ENCODE results near the gene RNF151.
"Not testable (repeated sequence)": the region's sequence is repeated elsewhere in the genome, so short reads cannot be mapped to it uniquely, and the experiment has no call there.

RNF151 gene

DNA sequence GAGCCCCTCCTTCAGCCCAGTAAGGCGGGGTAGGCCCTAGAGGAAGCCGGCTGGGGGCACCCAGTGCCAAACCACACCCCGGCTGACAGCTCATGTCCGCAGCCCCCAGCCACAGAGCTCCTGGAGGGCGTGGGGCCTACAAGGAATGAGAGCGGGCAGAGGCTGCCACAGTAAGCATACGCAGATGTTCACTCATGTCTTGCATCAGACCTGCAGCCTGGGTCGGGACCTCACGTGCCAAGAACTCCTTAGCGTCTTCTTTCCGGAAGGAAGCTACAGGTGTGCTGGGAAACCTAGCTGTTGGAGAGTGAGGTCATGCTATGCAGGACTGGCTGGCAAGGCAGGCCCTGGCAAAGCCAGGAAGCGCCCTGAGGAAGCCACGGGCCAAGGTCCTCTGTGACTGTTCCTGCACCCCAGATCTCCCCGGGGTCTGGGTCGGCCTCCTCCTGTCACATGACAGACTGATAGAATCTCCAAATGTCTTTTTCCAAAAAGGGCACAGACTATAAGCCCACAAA is 41.4 kb downstream of the RNF151 start:
- DNase-seq (ENCODE audit: low read depth), result peak; percentile 74

DNA sequence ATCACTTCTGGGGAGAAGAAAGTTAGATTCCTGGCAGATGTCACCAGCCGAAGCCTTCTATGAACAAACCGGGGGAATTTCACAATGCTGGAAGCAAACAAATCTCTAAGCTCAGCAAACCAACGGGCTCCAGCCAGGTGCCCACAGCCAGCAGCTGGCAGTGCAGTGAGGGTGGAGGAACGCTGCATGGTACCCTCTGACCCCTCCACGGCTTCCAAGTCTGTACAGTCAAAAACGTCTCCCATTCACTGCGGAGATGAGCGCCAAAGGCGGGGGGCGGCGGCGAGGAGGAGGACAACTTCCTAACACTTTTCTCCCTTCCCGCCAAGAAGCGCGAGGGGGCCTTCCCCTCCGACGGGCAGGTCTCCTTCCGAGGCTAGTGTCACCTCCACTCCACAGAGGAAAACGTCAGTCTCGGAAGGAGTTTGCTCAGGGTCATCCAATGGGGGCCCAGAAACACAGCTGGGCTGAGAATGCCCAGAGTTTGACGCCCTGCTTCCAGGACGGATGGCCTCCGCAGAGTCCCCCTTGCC is 42.0 kb downstream of the RNF151 start:
- DNase-seq (ENCODE audit: low read depth), result no peak

DNA sequence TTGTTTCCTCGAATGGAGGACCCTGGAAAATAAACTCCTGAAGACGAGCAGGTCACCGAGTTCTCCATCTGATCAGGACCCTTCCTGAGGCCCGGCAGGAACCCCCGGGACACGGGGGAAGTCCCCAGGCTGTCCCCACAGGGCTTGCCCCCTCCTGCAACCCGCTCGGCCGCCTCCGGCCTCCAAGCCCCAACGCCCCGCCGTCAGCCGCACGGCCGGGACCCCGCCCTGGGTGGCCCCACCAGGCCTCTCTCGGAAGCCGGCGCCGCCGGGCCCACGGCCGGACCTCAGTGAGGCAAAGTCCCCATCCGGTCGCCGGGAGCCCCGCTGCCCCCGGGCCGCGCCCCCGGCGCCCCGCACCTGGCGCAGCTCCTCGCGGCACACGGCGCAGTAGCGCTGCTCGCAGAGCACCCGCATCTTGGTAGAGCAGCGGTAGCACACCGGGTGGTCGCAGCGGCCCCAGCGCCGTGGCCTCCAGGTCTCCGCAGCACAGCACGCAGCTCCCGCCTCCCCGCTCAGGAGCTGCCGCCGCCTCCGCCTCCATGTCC is 42.6 kb downstream of the RNF151 start:
- DNase-seq (ENCODE audit: low read depth), result no peak

DNA sequence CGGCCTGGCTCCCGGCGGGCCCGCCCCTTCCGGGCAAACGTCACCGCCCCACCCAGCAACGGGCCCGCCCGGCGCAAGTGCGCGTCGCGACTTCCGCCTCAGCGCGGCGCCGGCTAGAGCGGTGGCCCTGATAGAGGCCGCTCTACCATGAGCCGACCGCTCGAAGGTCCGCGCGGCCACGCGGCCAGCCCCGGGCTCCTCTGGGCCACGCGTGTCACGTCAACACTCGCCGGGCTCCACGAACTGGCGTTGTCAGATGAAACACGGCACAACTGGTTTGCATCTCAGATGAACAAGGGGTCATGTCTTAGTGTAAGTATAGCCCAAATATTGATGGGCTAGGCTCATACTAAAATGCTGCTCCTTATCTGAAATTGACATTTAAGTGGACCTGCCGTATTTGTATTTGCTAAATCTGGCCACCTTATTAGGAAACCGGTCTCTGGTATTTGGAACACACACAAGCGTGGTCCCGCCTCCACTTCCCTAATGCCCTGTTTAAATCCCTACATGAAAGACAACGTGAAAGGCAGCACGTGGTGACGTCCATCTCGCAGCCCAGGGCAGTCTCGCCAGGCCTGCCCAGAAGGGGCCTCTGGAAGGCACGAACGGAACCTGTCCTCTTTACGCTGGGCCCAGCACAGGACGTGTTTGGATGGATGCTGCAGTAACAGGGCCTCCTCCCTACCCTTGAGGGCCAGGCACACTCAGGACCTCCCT is 43.3 kb downstream of the RNF151 start, which contains the start of gene ZNF598:
Gene ZNF598, minus strand, starts transcription at position 31 of the 720 bp plus-strand sequence.
- DNase-seq (ENCODE audit: low read depth), result peak; percentile 82

- DNase-seq (ENCODE audit: low read depth), result not testable (repeated sequence)
Measured at GRCh38 chr16:2011726-2012125, 45.1 kb downstream of the RNF151 start.

DNA sequence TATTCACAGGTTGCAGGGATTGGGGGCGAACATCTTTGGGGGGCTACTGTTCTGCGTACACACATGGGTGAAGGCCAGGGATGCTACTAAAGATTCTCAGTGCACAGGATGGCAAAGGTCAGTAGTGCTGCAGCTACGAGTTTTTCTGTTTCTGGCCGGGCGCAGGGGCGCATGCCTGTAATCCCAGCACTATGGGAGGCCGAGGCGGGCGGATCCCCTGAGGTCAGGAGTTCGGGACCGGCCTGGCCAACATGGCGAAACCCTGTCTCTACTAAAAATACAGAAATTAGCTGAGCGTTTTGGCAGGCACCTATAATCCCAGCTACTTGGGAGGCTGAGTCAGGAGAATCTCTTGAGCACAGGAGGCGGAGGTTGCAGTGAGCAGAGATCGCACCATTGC is 46.9 kb downstream of the RNF151 start:
- DNase-seq (ENCODE audit: low read depth), result no peak

GRCh38 chr16:2015117-2015946 is 48.7 kb downstream of the RNF151 start:
- no peak for DNase-seq (ENCODE audit: low read depth)

- no peak for DNase-seq (ENCODE audit: low read depth)
Measured at GRCh38 chr16:2015947-2016208, 49.2 kb downstream of the RNF151 start.

DNA sequence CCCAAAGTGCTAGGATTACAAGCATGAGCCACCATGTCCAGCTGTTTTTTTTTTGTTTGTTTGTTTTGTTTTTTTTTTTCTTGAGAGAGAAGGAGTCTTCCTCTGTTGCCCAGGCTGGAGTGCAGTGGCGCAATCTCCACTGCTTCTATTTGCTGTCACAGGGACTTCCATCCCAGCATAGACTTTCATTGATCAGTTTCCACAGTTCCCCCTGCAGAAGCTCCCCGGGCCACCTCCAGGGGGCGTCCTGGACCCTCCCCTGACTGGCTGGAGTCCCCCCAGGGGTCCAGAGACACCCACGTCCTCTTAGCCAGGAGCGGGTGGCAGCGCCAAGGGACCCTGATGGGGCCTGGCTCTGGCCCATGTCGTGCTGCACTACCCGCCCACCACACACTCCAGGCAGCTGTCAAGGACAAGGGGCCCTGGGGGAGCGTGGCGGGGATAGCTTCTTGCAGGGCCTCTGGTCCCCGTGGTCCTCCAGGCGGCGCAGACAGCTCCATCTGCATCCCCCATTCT is 49.8 kb downstream of the RNF151 start:
- DNase-seq (ENCODE audit: low read depth), result no peak
